HG03139 (cell line): ENCODE data around the gene ELOF1.
"Not testable (repeated sequence)": the region's sequence is repeated elsewhere in the genome, so short reads cannot be mapped to it uniquely, and the experiment has no call there.

Experiments used
- ATAC-seq: cut with Tn5 transposase; IDR thresholded peaks from one replicate; pipeline ENCODE4 v1.9.1; 2021; ENCODE audit not compliant: unreplicated experiment

The ELOF1 gene

GRCh38 chr19:11558881-11559828, at the start of gene ELOF1:
ELOF1 (minus strand) TSS chr19:11559230; CDS start chr19:11554347, 4,883 bp downstream.
- ATAC-seq, result peak; percentile 74

GRCh38 chr19:11606484-11606883, 47.5 kb upstream of the ELOF1 start:
- ATAC-seq, result no peak

GRCh38 chr19:11599704-11600103, 40.7 kb upstream of the ELOF1 start:
- not testable (repeated sequence) for ATAC-seq

DNA sequence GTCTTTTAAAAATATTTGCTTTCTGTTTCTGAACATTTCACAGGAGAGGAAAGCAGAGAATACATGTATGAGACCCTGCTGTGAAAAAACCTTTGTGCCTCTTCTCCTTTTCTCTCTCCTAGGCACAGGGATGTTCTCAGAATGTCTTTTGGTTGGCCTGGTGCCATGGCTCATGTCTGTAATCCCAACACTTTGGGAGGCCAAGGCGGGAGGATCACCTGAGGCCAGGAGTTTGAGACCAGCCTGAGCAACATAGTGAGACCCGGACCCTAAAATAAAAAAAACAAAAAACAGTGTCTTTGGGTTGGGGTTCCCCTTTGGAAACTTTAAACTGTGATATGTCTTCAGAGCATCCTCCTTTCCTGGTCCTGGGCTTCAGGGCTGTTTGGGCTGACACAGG, 39.7 kb upstream of the ELOF1 start:
- ATAC-seq, result no peak

- no peak for ATAC-seq
Observed at GRCh38 chr19:11598103-11598483, 39.1 kb upstream of the ELOF1 start.

DNA sequence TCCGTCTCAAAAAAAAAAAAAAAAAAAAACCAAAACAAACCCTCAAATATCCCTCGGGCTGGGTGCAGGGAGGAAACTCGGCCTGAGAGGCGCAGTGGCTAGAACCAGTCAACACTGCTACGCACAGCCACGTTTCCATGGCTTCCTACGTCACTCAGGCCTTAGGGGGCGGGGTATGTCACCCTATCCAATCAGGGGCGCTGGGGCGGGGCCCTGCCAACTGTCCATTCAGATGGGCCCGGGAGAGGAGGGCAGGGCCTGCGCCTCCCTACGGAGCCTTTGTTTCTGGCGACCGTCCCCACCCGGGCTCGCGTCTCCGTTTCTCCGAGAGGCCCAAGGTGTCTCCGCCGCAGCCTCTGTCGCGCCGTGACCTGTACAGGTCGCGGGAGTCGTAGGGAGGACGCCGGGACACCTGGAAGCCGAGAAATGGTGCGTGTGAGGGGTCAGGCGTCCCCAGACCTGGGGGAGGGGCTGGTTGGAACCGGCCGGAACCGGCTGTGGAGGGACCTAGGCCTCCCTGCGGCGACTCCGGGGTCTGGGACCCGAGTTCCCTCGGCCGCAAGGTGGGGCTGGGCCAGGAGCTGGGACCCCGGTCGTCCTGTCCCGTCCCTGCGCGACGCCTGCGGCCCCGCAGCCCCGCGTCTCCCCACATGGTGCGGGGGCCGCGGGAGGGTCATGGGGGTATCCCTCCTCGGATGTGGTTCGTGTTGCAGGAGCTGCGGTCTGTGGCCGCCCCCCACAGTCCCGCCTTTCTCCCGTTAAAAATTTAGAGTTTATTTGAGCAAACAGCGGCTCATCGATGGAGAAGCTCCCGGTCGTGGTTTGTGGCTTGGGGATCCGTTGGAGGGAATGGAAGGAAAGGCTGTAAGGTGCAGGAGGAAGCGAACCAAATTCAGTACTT, 38.4 kb upstream of the ELOF1 start, which contains the start of gene ZNF627:
Gene ZNF627, plus strand, starts transcription at position 282 of the 901 bp plus-strand sequence. Its CDS starts 145 bp downstream, at position 427.
- peak; percentile 92 for ATAC-seq

- no peak for ATAC-seq
Observed at GRCh38 chr19:11596156-11596555, 37.1 kb upstream of the ELOF1 start.

DNA sequence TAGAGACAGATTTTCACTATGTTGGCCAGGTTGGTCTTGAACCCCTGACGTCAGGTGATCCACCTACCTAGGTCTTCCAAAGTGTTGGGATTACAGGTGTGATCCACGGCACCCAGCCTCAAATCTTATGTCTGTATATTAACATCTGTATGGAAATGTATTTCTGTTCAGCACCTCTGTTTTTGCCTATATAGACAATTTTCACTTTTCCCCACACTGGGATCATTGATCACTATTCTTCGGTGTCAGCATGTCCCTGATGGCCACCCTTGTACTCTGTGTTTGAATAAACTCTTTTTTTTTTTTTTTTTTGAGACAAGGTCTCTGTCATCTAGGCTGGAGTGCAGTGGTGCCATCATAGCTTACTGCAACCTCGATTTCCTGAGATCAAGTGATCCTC, 35.1 kb upstream of the ELOF1 start:
- ATAC-seq, result no peak

DNA sequence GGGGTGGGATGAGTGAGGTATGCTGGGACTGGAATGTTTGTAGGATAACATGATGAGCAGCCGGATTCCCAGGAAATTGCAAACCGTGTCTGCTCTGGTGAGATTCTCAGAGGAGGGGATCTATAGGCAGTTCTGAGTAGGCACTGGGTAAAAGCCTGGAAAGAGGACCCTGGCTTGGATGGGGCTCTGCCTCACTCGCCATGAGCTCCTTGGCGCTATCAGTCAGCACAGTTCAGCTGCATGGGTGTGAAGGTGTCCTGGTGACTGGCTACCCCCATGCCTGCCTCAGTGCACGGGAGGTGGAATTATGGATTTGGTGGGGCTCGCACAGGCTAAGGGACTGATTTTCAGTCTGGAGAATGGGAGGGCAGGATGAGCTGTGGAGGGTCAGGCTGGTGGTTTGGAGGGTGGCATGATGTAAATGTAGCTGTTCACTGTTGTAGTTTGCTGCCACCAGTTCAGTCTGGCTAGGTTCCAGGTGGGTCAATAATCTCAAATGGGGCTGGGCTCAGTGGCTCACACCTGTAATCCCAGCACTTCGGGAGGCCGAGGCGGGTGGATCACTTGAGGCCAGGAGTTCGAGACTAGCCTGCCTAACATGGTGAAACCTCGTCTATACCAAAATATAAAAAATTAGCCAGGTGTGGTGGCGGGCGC, 29.1 kb upstream of the ELOF1 start:
- no peak for ATAC-seq

GRCh38 chr19:11587302-11587974, 28.4 kb upstream of the ELOF1 start:
- ATAC-seq, result no peak

GRCh38 chr19:11586331-11586730, 27.3 kb upstream of the ELOF1 start:
- no peak for ATAC-seq

- ATAC-seq, result no peak
Observed at GRCh38 chr19:11581740-11582139, 22.7 kb upstream of the ELOF1 start.

- no peak for ATAC-seq
Observed at GRCh38 chr19:11580116-11580515, 21.1 kb upstream of the ELOF1 start.

GRCh38 chr19:11578258-11579142, 19.5 kb upstream of the ELOF1 start:
- no peak for ATAC-seq

DNA sequence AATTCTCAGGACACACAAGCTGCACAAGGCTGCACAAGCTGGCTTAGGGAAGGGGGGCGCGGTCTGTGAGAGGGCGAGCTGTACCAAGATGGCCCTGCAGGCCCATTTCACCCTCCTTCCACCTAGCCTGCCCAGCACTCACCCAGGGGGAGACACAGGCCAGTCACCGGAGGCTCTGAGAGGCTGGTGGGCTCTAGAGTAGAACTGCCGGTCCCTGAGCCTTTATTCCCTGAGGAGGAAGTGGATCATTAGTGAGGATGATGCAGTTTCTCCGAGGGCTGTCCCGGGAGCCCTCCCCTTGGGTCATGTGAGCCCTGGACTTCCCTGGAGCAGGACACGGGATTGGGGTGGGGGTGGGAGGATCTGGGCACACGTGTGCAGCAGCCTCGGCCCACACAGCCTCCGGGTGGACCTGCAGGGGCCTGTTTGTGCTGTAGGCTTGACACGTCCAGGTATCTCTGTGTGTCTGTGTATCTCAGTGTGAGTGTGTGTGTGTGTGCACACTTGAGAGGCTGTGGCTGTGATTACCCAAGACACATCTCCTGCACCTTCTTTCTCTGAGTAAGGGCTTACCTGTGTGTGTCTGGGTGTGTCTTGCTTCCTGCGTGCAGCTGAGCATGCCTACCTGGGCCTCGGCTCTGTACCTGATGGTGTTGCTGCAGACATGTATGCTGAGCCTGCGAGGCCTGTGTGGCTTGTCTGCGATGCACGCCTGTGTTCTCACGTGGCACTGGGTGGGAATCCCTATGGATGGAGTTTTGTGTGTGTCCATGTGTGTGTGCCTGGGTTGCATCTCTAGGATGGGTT, 18.6 kb upstream of the ELOF1 start, which contains the start of gene ACP5:
Gene ACP5, minus strand, starts transcription at position 195 of the 807 bp plus-strand sequence. CDS start 328 bp downstream, outside the sequence.
- no peak for ATAC-seq

- ATAC-seq, result no peak
Observed at GRCh38 chr19:11576227-11576626, 17.2 kb upstream of the ELOF1 start.

- no peak for ATAC-seq
Observed at GRCh38 chr19:11574689-11575088, 15.7 kb upstream of the ELOF1 start.

DNA sequence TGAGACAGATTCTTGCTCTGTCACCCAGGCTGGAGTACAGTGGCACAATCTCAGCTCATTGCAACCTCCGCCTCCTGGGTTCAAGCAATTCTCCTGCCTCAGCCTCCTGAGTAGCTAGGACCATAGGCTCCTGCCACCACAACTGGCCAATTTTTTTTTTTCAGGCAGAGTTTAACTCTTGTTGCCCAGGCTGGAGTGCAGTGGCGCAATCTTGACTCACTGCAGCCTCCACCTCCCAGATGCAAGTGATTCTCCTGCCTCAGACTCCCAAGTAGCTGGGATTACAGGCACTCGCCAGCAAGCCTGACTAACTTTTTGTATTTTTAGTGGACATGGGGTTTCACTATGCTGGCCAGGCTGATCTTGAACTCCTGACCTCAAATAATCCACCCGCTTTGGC, 14.7 kb upstream of the ELOF1 start:
- ATAC-seq, result not testable (repeated sequence)
